Measurements from ENCODE around the gene MMP23B. TPM values are rescaled to one million over a fixed set of nuclear protein-coding genes. Genes with fewer than 3 reads are reported as not detected.

The MMP23B gene
- total RNA-seq, 6 experiments from 2014 or later: 0.75 to 4.0 (median 2.3) TPM

- Histone ChIP-seq H3K27ac (no peak overlapping the region), H3K4me1 (no peaks in the 10 kb centered on the region), H3K9me3 (no peaks in the 10 kb centered on the region), H3K27me3 (no peaks in the 10 kb centered on the region), H3K36me3 (peaks cover 0 to 3% (median under 1%) of the 10 kb centered on the region in 4 donors), H3K4me3 (no peak overlapping the region)
- intact Hi-C loops (cut with DNase I): loop anchor here in 1 of 2 donors (10.0 kb wide), 1 partner anchor 46 kb away; no protein-coding TSS in a partner anchor
- WGBS (ENCODE audit: insufficient coverage, low coverage, low lambda C conversion rate, missing lambda C conversion rate): 84% methylated on average over 6 of the region's 53 CpGs
- ATAC-seq: no peak
- peak in 2 of 3 donors; percentile 42 to 54 for DNase-seq
- no peak for TF ChIP-seq CTCF (IDR thresholded peaks at IDR 0.05)
- no peak for TF ChIP-seq POLR2A (IDR thresholded peaks at IDR 0.05)
Observed at GRCh38 chr1:1628754-1629429, 3.1 kb upstream of the MMP23B start.

GRCh38 chr1:1629430-1630190, 2.4 kb upstream of the MMP23B start:
- DNase-seq: peak; percentile 44 to 64 (median 47)
- ATAC-seq: peak; percentile 7 to 42 (median 24)

GRCh38 chr1:1630191-1630964, 1.6 kb upstream of the MMP23B start:
- 75% methylated on average over 18 of the region's 81 CpGs for WGBS (ENCODE audit: insufficient coverage, low coverage, low lambda C conversion rate, missing lambda C conversion rate)
- peaks cover 0 to 3% (median 0%) of the 10 kb centered on the region in 4 donors for H3K36me3 ChIP-seq
- H3K9me3 ChIP-seq: no peaks in the 10 kb centered on the region
- intact Hi-C loops (cut with DNase I): no loop called here
- peak overlapping the region in 2 of 3 donors; percentile 13 to 14 for H3K4me3 ChIP-seq
- no peaks in the 10 kb centered on the region for H3K4me1 ChIP-seq
- TF ChIP-seq POLR2A (IDR thresholded peaks at IDR 0.05) (no peak), CTCF (IDR thresholded peaks at IDR 0.05) (no peak)
- H3K27me3 ChIP-seq: no peaks in the 10 kb centered on the region
- peak overlapping the region; percentile 26 to 64 (median 47) for H3K27ac ChIP-seq
- ATAC-seq: peak; percentile 2 to 47 (median 18)
- peak; percentile 52 to 71 (median 53) for DNase-seq

More at GRCh38 chr1:1629430-1630190, 2.4 kb upstream of the MMP23B start:
- 62% methylated on average over 8 of the region's 48 CpGs for WGBS (ENCODE audit: insufficient coverage, low coverage, low lambda C conversion rate, missing lambda C conversion rate)
- intact Hi-C loops (cut with DNase I): loop anchor here in 1 of 2 donors (10.0 kb wide), 1 partner anchor 45 kb away; no protein-coding TSS in a partner anchor
- no peak for TF ChIP-seq CTCF (IDR thresholded peaks at IDR 0.05)
- no peak for TF ChIP-seq POLR2A (IDR thresholded peaks at IDR 0.05)
- no peaks in the 10 kb centered on the region for H3K27me3 ChIP-seq
- no peak overlapping the region for H3K4me3 ChIP-seq
- no peaks in the 10 kb centered on the region for H3K4me1 ChIP-seq
- peaks cover 0 to 3% (median 0%) of the 10 kb centered on the region in 4 donors for H3K36me3 ChIP-seq
- no peak overlapping the region for H3K27ac ChIP-seq
- H3K9me3 ChIP-seq: no peaks in the 10 kb centered on the region

Measured in right lobe of liver (tissue), 6 donors.